GM19397 (cell line): ENCODE data around the gene NUF2.

Source experiments
- ATAC-seq: cut with Tn5 transposase; IDR thresholded peaks from one replicate; pipeline ENCODE4 v1.9.1; 2021; ENCODE audit warnings: mild to moderate bottlenecking, moderate library complexity; ENCODE audit not compliant: unreplicated experiment

The NUF2 gene

DNA sequence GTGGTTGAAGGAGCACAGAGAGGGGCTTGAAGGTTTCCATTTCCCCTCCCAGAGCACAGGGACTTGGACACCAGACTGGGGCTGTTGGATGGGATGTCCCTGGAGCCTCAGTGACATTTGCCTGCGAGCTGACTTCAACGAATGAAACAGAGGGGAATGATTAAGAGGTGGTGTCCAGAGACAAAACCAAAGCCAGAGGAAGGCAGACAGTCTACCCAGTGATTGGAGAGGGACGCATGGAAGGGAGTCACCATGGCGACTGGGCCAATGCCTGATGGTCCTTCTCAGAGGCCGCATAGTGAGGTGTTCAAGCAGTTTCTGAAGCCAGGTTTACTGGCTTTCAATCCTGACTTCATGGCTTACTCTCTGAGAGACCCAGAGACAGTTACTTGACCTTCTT, 77.2 kb downstream of the NUF2 start:
- no peak for ATAC-seq

DNA sequence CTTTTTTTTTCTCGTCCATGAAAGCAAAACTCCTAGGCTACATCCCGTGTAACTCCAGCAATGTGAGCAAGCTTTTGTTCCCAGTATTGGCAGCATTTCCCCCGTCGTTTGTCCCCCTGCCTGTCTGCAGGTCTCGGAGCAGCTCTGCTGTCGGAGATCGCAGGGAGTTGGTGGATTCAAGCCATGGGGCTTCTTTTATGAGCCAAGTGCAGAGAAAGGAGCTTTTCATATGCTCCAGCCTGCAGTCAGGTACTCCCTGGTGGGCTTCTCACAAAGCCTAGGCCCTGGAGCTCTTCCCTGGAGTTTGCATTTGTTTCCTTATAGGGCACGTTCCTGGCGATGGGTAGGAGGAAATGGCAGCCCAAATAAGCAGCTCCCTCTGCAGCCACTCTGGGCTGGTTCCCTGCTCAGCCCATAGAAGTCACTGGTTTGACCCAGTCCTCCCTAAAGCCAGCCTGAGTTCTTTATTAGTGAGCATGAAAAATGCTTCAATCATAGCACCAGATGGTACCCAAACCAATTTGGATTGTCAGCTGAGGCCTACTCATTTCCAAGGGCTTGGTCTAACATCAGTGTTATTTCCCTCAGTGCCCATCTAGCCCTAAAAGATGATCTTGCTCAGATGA, 78.3 kb downstream of the NUF2 start:
- no peak for ATAC-seq

DNA sequence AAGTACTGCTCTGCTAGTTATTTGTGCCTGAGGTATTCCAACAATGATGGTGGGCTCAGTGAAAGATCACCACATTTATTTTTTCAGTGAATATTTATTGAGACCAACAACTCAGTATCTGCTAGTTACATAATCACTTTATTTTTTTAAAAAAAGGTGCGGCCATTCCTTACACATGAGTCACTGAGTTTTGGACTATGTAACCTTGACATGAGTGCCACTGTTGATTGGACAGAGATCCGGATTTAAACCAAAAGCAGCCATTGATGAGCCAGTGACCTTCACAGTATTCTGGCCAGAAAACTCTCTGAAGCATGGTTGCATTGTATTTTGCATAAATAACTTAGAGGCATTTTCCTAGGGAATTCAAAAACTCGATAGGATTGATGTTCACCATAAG, 79.5 kb downstream of the NUF2 start:
- no peak for ATAC-seq
